GM21526 (cell line): Measurements from ENCODE around the gene OR2G6.
"Not testable (repeated sequence)": the region's sequence is repeated elsewhere in the genome, so short reads cannot be mapped to it uniquely, and the experiment has no call there.

Source experiments
- ATAC-seq: cut with Tn5 transposase; IDR thresholded peaks from one replicate; pipeline ENCODE4 v1.9.1; 2021; ENCODE audit warnings: moderate library complexity; ENCODE audit not compliant: unreplicated experiment, low FRiP score

Gene OR2G6

GRCh38 chr1:248507773-248508172, at the start of gene OR2G6:
OR2G6 (plus strand) TSS chr1:248508073; CDS start chr1:248521647, 13,574 bp downstream.
- ATAC-seq = not testable (repeated sequence)

DNA sequence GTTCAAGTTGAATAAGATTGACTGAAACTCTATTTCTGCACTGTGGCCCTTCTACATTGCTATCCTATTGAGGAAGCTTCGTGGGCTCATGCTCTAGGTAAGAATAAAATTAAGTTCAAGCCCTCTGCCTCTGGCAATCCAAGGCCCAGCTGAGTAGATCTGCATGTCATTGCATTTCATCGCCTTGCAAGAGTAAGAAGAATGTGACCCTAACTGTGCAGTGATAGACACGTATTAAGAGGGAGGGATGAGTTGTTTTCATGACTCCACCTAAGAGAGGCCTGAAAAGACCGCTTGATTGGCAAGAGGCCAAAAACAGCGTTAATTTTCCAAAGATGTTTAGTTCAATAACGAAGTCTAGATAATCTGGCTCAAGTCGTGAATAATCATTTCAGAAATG, 48.8 kb upstream of the OR2G6 start:
- ATAC-seq = not testable (repeated sequence)

DNA sequence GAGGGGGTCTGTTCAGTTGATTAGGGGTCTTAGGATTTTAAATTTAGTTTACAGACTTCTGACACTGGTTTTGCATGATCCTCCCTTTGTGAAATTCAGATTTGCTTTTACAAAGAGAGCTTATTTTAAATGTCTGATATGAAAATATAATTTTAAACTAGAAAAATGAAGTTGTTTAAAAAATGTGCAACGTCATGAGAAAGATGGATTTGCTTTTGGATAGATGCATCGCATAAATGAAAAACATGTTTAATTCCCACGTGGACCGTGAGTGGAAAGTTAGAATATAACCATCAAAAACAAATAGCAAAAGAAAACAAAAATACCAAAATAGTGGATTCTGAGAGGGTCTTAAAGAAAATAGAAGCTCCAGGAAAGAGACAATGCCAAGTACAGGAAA, 36.7 kb upstream of the OR2G6 start:
- ATAC-seq = no peak

DNA sequence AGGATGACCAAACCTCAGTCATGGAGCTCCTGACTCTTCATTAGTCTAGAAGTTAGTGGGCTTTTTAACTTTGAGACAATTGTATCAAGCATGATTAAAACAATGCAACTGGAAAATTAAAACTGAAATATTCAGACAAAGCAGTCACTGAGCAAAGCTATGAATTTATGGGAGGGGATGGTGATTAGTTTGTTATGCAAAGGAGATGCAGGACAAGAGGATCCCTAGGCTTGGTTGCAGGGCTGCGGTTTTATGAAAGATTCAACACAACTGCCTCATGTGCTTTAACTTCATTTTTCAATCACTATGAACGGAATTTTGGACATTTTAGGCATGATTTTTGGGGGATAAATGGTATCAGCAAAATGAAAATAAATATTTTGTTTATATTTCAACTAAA, 35.8 kb upstream of the OR2G6 start:
- ATAC-seq = not testable (repeated sequence)

- not testable (repeated sequence) for ATAC-seq
Measured at GRCh38 chr1:248473051-248473450, 34.8 kb upstream of the OR2G6 start, which contains the start of gene OR2T3. OR2T3 (plus strand) TSS chr1:248473351; CDS start chr1:248473351, 0 bp downstream.

- not testable (repeated sequence) for ATAC-seq
Measured at GRCh38 chr1:248475660-248476059, 32.2 kb upstream of the OR2G6 start.

- peak; percentile 80 for ATAC-seq
Measured at GRCh38 chr1:248481686-248482579, 25.9 kb upstream of the OR2G6 start.

DNA sequence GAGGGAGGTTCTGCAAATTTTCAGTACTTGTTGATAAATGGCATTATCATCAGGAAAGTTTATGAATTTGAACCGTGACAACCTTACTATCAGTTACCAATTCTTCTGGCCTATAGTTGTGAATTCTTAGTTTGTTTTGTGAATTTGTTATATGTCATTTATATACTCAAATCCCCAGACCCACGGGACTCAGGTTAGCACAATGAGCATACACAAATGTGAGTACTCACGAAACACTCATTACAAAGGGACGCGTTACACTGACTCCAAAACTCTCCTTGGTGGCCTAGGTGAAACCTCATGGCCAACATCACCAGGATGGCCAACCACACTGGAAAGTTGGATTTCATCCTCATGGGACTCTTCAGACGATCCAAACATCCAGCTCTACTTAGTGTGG, 19.6 kb upstream of the OR2G6 start, which contains the start of gene OR2T5:
OR2T5 (plus strand) TSS at position 301 of the 400 bp plus-strand sequence; CDS start at position 301, 0 bp downstream.
- not testable (repeated sequence) for ATAC-seq

- not testable (repeated sequence) for ATAC-seq
Measured at GRCh38 chr1:248496661-248497060, 11.2 kb upstream of the OR2G6 start.

GRCh38 chr1:248500305-248501035, 7.4 kb upstream of the OR2G6 start:
- not testable (repeated sequence) for ATAC-seq

DNA sequence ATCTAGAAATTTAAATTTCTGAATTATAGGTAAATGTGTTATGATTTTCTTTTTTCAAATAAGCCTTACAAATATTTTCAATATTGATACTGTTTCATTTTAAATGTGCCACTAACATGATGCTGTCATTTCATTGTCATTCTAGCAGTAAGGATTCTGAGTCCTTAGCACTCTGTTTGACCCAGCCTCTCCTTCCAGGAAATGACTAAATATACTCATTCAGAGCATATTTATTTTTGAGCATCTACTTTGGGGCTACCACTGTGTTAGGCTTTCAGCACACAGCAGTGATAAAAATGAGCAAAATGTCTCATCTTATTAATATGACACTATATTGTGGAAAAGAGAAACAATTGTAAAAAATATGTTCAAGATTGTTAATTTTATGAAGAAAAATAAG, 2.3 kb downstream of the OR2G6 start:
- ATAC-seq = not testable (repeated sequence)

GRCh38 chr1:248521856-248522255, 14.0 kb downstream of the OR2G6 start:
- no peak for ATAC-seq

- not testable (repeated sequence) for ATAC-seq
Measured at GRCh38 chr1:248537449-248537848, 29.6 kb downstream of the OR2G6 start.

- not testable (repeated sequence) for ATAC-seq
Measured at GRCh38 chr1:248547383-248547782, 39.5 kb downstream of the OR2G6 start.

GRCh38 chr1:248551027-248551426, 43.2 kb downstream of the OR2G6 start:
- not testable (repeated sequence) for ATAC-seq

GRCh38 chr1:248562672-248563071, 54.8 kb downstream of the OR2G6 start, which contains the start of gene OR2T29:
OR2T29 (minus strand) TSS chr1:248562772; CDS start chr1:248559491, 3,281 bp downstream.
- ATAC-seq = not testable (repeated sequence)

GRCh38 chr1:248565530-248566373, 57.9 kb downstream of the OR2G6 start:
- peak; percentile 62 for ATAC-seq

GRCh38 chr1:248569049-248569448, 61.2 kb downstream of the OR2G6 start:
- not testable (repeated sequence) for ATAC-seq

DNA sequence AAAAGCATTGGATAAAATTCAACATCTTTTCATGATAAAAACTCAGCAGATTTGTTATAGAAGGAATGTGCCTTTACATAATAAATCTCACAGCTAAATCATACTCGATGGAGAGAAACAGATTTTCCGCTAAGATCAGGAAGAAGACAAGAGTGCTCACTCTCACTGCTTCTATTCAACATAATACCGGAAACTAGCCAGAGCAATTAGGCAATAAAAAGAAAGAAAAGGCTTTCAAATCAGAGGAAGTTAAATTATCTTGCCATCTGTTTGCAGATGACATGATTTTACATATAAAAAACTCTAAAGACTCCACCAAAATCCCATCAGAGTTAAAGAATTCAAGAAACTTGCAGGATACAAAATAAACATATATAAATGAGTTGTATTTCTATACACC, 62.9 kb downstream of the OR2G6 start:
- not testable (repeated sequence) for ATAC-seq

DNA sequence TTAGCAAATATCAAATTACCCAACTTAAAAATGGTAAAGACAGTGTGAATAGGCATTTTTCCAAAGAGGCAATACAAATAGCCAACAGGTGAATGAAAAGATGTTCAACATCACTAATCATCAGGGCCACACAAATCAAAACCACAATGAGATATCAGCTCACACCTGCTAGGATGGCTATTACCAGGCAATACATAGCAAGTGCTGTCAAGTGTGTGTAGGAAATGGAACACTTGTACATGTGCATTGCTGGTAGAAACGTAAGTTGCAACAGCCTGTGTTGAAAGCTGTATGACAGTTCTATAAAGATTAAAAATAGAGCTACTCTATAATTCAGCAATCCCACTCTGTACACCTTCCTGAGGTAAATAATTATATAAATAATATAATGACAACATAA, 64.2 kb downstream of the OR2G6 start:
- ATAC-seq = not testable (repeated sequence)
